Brain microvascular endothelial cell (primary cell): ENCODE results near the gene FOXA1.

Experiments used
- DNase-seq: peaks from one replicate; pipeline ENCODE4 v3.0.0-alpha.2; 2020
- H3K27ac ChIP-seq: fragments of 250-450 bp; sonication (Bioruptor Pico); 2 replicates; pipeline ENCODE4 v1.5.1; 2020; ENCODE audit warnings: mild to moderate bottlenecking, moderate library complexity
- H3K27me3 ChIP-seq: fragments of 250-450 bp; sonication (Bioruptor Pico); replicated peaks from 2 replicates; pipeline ENCODE4 v1.5.1; 2020; ENCODE audit warnings: mild to moderate bottlenecking
- H3K36me3 ChIP-seq: fragments of 250-450 bp; sonication (Bioruptor Pico); replicated peaks from 2 replicates; pipeline ENCODE4 v1.5.1; 2020; ENCODE audit warnings: mild to moderate bottlenecking
- H3K4me3 ChIP-seq: 2 replicates; pipeline ENCODE4 v1.5.1; 2011; ENCODE audit warnings: low read depth, mild to moderate bottlenecking, control low read depth, low read length, moderate library complexity
- in situ Hi-C: cut with HindIII; loops from 2 replicates; pipeline ENCODE4 v1.10.0; 2017; ENCODE audit warnings: low sequenced_read_pairs, low pct_ligation_motif_present
- TF ChIP-seq, protein P1 (sequence below): IDR thresholded peaks from 2 replicates; pipeline ENCODE4 v1.5.1; 2011; ENCODE audit warnings: low read depth, mild to moderate bottlenecking, moderate library complexity, low read length, control low read depth, inconsistent platforms; ENCODE audit errors: missing control alignments

Gene FOXA1

DNA sequence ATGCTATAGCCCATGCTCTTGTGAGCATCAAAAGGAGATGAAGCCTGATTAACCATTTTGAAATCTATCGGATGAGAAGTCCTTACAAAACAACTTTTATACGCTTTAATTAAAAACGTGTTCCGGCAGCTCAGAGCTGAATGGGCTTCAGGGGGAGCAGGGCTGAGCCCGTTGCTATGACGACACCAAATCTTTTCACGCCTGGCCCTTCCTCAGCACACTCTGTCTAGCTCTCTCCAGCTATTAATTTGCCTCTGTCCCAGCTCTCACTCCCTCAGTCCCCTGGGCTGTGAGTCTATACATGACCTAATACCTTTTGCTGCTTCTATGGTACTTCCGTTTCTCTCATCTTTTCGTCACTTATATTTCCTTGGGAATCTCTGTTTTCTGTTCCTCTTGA lies 15.8 kb downstream of the FOXA1 start:
- no peak for DNase-seq
- in situ Hi-C loops = no loop called here
- H3K36me3 ChIP-seq = no peaks in the 10 kb centered on the region
- H3K27ac ChIP-seq = no peak overlapping the region
- TF ChIP-seq, protein P1, sequence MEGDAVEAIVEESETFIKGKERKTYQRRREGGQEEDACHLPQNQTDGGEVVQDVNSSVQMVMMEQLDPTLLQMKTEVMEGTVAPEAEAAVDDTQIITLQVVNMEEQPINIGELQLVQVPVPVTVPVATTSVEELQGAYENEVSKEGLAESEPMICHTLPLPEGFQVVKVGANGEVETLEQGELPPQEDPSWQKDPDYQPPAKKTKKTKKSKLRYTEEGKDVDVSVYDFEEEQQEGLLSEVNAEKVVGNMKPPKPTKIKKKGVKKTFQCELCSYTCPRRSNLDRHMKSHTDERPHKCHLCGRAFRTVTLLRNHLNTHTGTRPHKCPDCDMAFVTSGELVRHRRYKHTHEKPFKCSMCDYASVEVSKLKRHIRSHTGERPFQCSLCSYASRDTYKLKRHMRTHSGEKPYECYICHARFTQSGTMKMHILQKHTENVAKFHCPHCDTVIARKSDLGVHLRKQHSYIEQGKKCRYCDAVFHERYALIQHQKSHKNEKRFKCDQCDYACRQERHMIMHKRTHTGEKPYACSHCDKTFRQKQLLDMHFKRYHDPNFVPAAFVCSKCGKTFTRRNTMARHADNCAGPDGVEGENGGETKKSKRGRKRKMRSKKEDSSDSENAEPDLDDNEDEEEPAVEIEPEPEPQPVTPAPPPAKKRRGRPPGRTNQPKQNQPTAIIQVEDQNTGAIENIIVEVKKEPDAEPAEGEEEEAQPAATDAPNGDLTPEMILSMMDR = no peak
- peaks cover 14% of the 10 kb centered on the region for H3K27me3 ChIP-seq
- H3K4me3 ChIP-seq = no peak overlapping the region

DNA sequence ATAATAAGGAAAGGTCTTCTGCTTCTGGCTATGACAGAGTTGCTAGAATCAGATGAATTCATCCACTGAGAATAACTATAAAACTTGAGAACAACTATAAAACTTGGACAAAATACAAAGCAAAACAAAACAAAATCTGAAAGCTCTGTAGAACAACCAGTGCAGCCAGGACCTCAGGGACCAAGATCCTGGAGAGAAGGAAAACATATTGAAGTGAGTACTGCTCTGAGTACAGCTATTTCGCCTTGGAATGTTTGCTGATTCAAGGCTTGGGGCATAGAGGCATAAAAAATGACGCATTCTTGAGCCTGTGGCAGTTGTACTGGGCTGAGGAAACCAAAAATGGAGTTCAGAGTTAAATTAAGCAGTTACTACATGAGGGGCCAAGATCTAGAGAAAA lies 21.7 kb downstream of the FOXA1 start:
- no peaks in the 10 kb centered on the region for H3K27me3 ChIP-seq
- H3K36me3 ChIP-seq = no peaks in the 10 kb centered on the region
- peak; percentile 48 for DNase-seq
- TF ChIP-seq, protein P1 = no peak
- in situ Hi-C loops = no loop called here
- H3K27ac ChIP-seq = no peak overlapping the region
- H3K4me3 ChIP-seq = no peak overlapping the region

DNA sequence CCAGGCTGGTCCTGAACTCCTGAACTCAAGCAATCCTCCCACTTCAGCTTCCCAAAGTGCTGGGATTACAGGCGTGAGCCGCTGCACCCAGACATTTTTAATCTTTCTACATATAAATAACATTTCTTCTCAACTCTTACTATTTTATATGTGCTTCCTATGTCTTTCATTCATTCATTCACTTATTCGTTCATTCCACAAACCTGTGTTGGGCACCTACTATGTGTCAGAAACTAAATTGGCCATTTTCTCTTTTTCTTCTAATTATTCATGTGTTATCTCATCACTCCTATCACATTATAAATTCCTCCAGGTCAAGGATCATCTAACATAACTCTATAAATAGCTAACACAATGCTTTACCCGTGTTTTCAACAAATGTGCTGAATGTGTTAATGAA lies 23.7 kb downstream of the FOXA1 start:
- Histone ChIP-seq H3K27me3 (no peaks in the 10 kb centered on the region), H3K27ac (no peak overlapping the region), H3K4me3 (no peak overlapping the region), H3K36me3 (no peaks in the 10 kb centered on the region)
- TF ChIP-seq, protein P1 = no peak
- no peak for DNase-seq
- in situ Hi-C loops = no loop called here

DNA sequence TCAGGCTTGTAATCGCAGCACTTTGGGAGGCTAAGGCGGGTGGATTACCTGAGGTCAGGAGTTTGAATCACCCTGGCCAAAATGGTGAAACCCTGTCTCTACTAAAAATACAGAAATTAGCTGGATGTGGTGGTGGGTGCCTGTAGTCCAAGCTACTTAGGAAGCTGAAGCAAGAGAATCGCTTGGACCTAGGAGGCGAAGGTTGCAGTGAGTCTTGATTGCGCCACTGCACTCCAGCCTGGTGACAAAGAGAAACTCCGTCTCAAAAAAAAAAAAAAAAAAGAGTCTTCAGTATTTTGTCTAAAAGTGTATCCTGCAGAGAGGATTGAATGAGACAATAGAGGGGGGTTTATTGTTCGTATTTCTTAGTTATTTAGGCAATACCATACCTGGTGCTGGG lies 25.3 kb downstream of the FOXA1 start:
- TF ChIP-seq, protein P1 = no peak
- Histone ChIP-seq H3K4me3 (no peak overlapping the region), H3K36me3 (no peaks in the 10 kb centered on the region), H3K27me3 (no peaks in the 10 kb centered on the region), H3K27ac (no peak overlapping the region)
- DNase-seq = no peak
- in situ Hi-C loops = no loop called here

DNA sequence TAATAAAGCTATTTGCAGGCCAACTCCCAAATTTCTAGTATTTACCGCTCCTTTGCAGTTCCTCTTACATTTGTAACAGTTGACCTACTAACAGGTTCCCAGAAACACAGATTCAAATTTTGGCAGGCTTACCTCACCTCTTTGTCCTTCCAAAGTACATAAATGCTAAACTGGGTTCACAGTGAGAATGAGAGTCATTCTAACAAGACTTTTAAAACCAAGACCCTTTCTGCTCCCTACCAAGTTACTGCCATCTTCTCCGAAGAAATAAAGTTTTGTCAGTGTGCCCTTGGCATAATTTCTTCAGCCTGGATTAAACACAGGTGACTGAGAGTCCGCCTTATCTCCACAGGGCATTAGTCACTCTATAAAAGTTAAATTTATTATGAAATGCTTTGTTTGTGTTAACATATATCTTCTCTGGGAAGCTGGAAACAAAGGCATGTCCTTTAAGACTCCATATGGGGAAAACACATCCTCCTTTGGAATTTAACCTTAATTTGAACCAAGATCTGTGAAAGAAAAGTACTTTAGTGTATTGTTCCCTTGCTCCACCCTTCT lies 28.2 kb downstream of the FOXA1 start:
- no peak overlapping the region for H3K27ac ChIP-seq
- in situ Hi-C loops = no loop called here

More for the DNA sequence above, 28.2 kb downstream of the FOXA1 start:
- Histone ChIP-seq H3K27me3 (no peaks in the 10 kb centered on the region), H3K36me3 (no peaks in the 10 kb centered on the region), H3K4me3 (no peak overlapping the region)
- DNase-seq = no peak
- TF ChIP-seq, protein P1 = no peak
